ENCODE data around the gene WNT7B. TPM values are rescaled to one million over a fixed set of nuclear protein-coding genes. Genes with fewer than 3 reads are reported as not detected.

Gene WNT7B
- total and polyA plus RNA-seq, 2 of the 8 experiments (the other 6 are each of a cell fraction or from before 2014, with no cell fraction given): 0.14 to 0.24 TPM

- TF ChIP-seq EGR1 (IDR thresholded peaks at IDR 0.05; ENCODE audit: borderline replicate concordance, low read depth, low read length): no peak
Measured at GRCh38 chr22:46018859-46019258, 41.9 kb upstream of the WNT7B start (continued).
